ENCODE measurements around the gene HLA-DOA.

- TF ChIP-seq CTCF (tag by site-specific recombination; IDR thresholded peaks at IDR 0.05) = no peak
- no peak for TF ChIP-seq ZNF292 (tag by site-specific recombination; IDR thresholded peaks at IDR 0.05; ENCODE audit: borderline replicate concordance, low read depth)
- TF ChIP-seq ZNF391 (tag by site-specific recombination; IDR thresholded peaks at IDR 0.05; ENCODE audit: borderline replicate concordance, low read depth) = no peak
- no peak for TF ChIP-seq ZNF580 (tag by site-specific recombination; IDR thresholded peaks at IDR 0.05)
- TF ChIP-seq ZNF510 (tag by site-specific recombination; IDR thresholded peaks at IDR 0.05; ENCODE audit: insufficient replicate concordance) = no peak
- TF ChIP-seq ZNF10 (tag by site-specific recombination; IDR thresholded peaks at IDR 0.05) = no peak
- TF ChIP-seq ZNF274 (IDR thresholded peaks at IDR 0.05; ENCODE audit: low read length) = no peak
- TF ChIP-seq ZNF274 (tag by site-specific recombination; IDR thresholded peaks at IDR 0.05; ENCODE audit: borderline replicate concordance) = no peak
- no peak for TF ChIP-seq ZSCAN5A (tag by site-specific recombination; IDR thresholded peaks at IDR 0.05)
- TF ChIP-seq ZNF175 (tag by site-specific recombination; IDR thresholded peaks at IDR 0.05) = no peak
- no peak for TF ChIP-seq ZNF830 (tag by site-specific recombination; IDR thresholded peaks at IDR 0.05; ENCODE audit: low read depth)
- no peak for TF ChIP-seq SALL2 (tag by site-specific recombination; IDR thresholded peaks at IDR 0.05; ENCODE audit: borderline replicate concordance)
- TF ChIP-seq ZFP37 (tag by site-specific recombination; IDR thresholded peaks at IDR 0.05) = no peak
These were observed 7.7 kb downstream of the HLA-DOA start for GRCh38 chr6:33001685-33002084.
